GM18520 (cell line): ENCODE data around the gene RAB15.

Source experiments
- ATAC-seq: cut with Tn5 transposase; IDR thresholded peaks from one replicate; pipeline ENCODE4 v1.9.1; 2021; ENCODE audit not compliant: unreplicated experiment

RAB15 gene

GRCh38 chr14:64971943-64972791, at the start of gene RAB15:
Gene RAB15, minus strand, starts transcription at chr14:64972336. Its CDS starts 260 bp downstream, at chr14:64972076.
- no peak for ATAC-seq

- no peak for ATAC-seq
Observed at GRCh38 chr14:65019944-65020566, 47.9 kb upstream of the RAB15 start.

- ATAC-seq: no peak
Observed at GRCh38 chr14:65016471-65016870, 44.3 kb upstream of the RAB15 start.

- no peak for ATAC-seq
Observed at GRCh38 chr14:65015391-65015790, 43.3 kb upstream of the RAB15 start.

- ATAC-seq: no peak
Observed at GRCh38 chr14:65012353-65012752, 40.2 kb upstream of the RAB15 start.

- no peak for ATAC-seq
Observed at GRCh38 chr14:65011538-65011937, 39.4 kb upstream of the RAB15 start.

- ATAC-seq: no peak
Observed at GRCh38 chr14:65010211-65010931, 38.2 kb upstream of the RAB15 start.

- no peak for ATAC-seq
Observed at GRCh38 chr14:65007202-65007601, 35.1 kb upstream of the RAB15 start.

GRCh38 chr14:65006261-65006721, 34.2 kb upstream of the RAB15 start:
- ATAC-seq: no peak

GRCh38 chr14:65003394-65003793, 31.3 kb upstream of the RAB15 start:
- ATAC-seq: peak; percentile 76

- no peak for ATAC-seq
Observed at GRCh38 chr14:65002586-65003210, 30.6 kb upstream of the RAB15 start.

GRCh38 chr14:65001723-65002122, 29.6 kb upstream of the RAB15 start:
- no peak for ATAC-seq

GRCh38 chr14:65000898-65001591, 28.9 kb upstream of the RAB15 start:
- no peak for ATAC-seq

GRCh38 chr14:64998455-64998931, 26.4 kb upstream of the RAB15 start:
- ATAC-seq: no peak

GRCh38 chr14:64997108-64997794, 25.1 kb upstream of the RAB15 start:
- ATAC-seq: no peak

- ATAC-seq: no peak
Observed at GRCh38 chr14:64995291-64995690, 23.2 kb upstream of the RAB15 start.

GRCh38 chr14:64994540-64994939, 22.4 kb upstream of the RAB15 start:
- ATAC-seq: no peak

- ATAC-seq: no peak
Observed at GRCh38 chr14:64993266-64993930, 21.3 kb upstream of the RAB15 start.

- ATAC-seq: no peak
Observed at GRCh38 chr14:64992328-64992885, 20.3 kb upstream of the RAB15 start.
